K562 (cell line): Measurements from ENCODE around the gene NCKIPSD. TPM values are rescaled to one million over a fixed set of nuclear protein-coding genes. Genes with fewer than 3 reads are reported as not detected.

Experiments
- ATAC-seq: fragments of 200-7000 bp; cut with Tn5 transposase; 3 replicates; pipeline ENCODE4 v1.9.1; 2020; ENCODE audit warnings: moderate library complexity
- BruUV-seq: library from RNA; stranded (reverse); fragments of 400-500 nt; replicated peaks from 2 replicates; lab custom pipeline; 2021; lab: Mats Ljungman, UMichigan
- CTCF ChIA-PET: fragments of 300-600 bp; formaldehyde crosslinking; extraction: SDS; loops from one replicate; lab custom pipeline; 2021; ENCODE audit warnings: low intra/inter-chr PET ratio; lab: Yijun Ruan, JAX
- POLR2A ChIA-PET: fragments of 300-600, 350-650 bp; sonication (Branson Sonifier 250); formaldehyde crosslinking; extraction: SDS; loops from one replicate; lab custom pipeline; 2021; ENCODE audit warnings: antibody characterized with exemption, inconsistent platforms; lab: Yijun Ruan, JAX
- DNase-seq, 4 experiments: peaks; one replicate each; pipeline versions ENCODE4 v3.0.0 to v3.0.0-alpha.2; 2011 to 2018; ENCODE audit warnings: low spot score in 3 of 4, mixed read lengths in 3 of 4; ENCODE audit errors: extremely low read depth in 1 of 4
- FAIRE-seq: peaks from 2 replicates; lab custom pipeline; 2011; peaks lifted over from hg19 to GRCh38; lab: Jason Lieb, UNC
- H2AFZ ChIP-seq: 2 replicates; pipeline ENCODE4 v1.6.0; 2011; ENCODE audit warnings: low read depth, low read length, control low read depth, inconsistent platforms
- H3K27ac ChIP-seq: fragments of 200-600 bp; 3 replicates; pipeline ENCODE4 v1.8.0; 2011; ENCODE audit warnings: low read depth, mild to moderate bottlenecking, control low read depth, inconsistent platforms, low read length, moderate library complexity, mixed read lengths; ENCODE audit errors: extremely low read depth
- H3K27me3 ChIP-seq, 2 experiments: fragments of 300-600 bp in 1 of 2; 2 replicates in 1 of 2; 3 replicates in 1 of 2; pipeline versions ENCODE4 v1.6.0 to v1.8.0; 2011; ENCODE audit warnings: inconsistent platforms in 2 of 2, low read length in 2 of 2, mild to moderate bottlenecking in 1 of 2, mixed read lengths in 1 of 2, moderate library complexity in 1 of 2; ENCODE audit not compliant: control insufficient read depth in 2 of 2, insufficient read depth in 2 of 2
- H3K36me3 ChIP-seq: fragments of 300-600 bp; 3 replicates; pipeline ENCODE4 v1.8.0; 2011; ENCODE audit warnings: mild to moderate bottlenecking, low read length, inconsistent platforms; ENCODE audit not compliant: control insufficient read depth, insufficient read depth
- H3K4me1 ChIP-seq, 2 experiments: fragments of 200-600 bp in 1 of 2; replicated peaks in 1 of 2; 2 replicates in 1 of 2; 3 replicates in 1 of 2; pipeline versions ENCODE4 v1.5.1 to v1.8.0; 2011; ENCODE audit warnings: inconsistent platforms in 2 of 2, low read length in 2 of 2, mild to moderate bottlenecking in 1 of 2, mixed read lengths in 1 of 2, moderate library complexity in 1 of 2; ENCODE audit not compliant: control insufficient read depth in 2 of 2, insufficient read depth in 2 of 2
- H3K4me2 ChIP-seq: 2 replicates; pipeline ENCODE4 v1.6.1; 2011; ENCODE audit warnings: low read length, control low read depth, inconsistent platforms, mixed read lengths; ENCODE audit not compliant: insufficient read depth
- H3K4me3 ChIP-seq: fragments of 200-600 bp; sonication (generic), shearing (Covaris generic); 2 replicates; pipeline ENCODE4 v1.5.1; 2016; ENCODE audit warnings: control low read depth, inconsistent platforms
- H3K79me2 ChIP-seq: fragments of 200-600 bp; 3 replicates; pipeline ENCODE4 v1.8.0; 2011; ENCODE audit warnings: low read length, inconsistent platforms; ENCODE audit not compliant: control insufficient read depth, insufficient read depth
- H3K9ac ChIP-seq, 2 experiments: 2 replicates each; pipeline versions ENCODE4 v1.6.0 to v1.6.1; 2011; ENCODE audit warnings: low read depth in 2 of 2, low read length in 2 of 2, control low read depth in 1 of 2, inconsistent platforms in 1 of 2, mild to moderate bottlenecking in 1 of 2, mixed read lengths in 1 of 2; ENCODE audit not compliant: insufficient read depth in 1 of 2
- H3K9me1 ChIP-seq: one replicate; pipeline ENCODE4 v1.6.0; 2011; ENCODE audit warnings: inconsistent platforms, mild to moderate bottlenecking, low read length, moderate library complexity; ENCODE audit not compliant: control insufficient read depth, insufficient read depth
- H3K9me3 ChIP-seq: replicated peaks from 2 replicates; pipeline ENCODE4 v1.5.1; 2011; ENCODE audit warnings: low read depth, low read length, inconsistent platforms; ENCODE audit not compliant: control insufficient read depth, insufficient read depth
- H4K20me1 ChIP-seq: replicated peaks from 2 replicates; pipeline ENCODE4 v1.6.1; 2011; ENCODE audit warnings: low read length, inconsistent platforms, mixed read lengths; ENCODE audit not compliant: control insufficient read depth, insufficient read depth
- HMG20B ChIP-seq: fragments of 250-450 bp; sonication (Bioruptor Pico); IDR thresholded peaks from 2 replicates; pipeline ENCODE4 v1.5.0; 2021; ENCODE audit warnings: mild to moderate bottlenecking
- JUND ChIP-seq, 2 experiments: IDR thresholded peaks; 2 replicates in 1 of 2; 3 replicates in 1 of 2; pipeline ENCODE4 v1.6.1; 2011; ENCODE audit warnings: borderline replicate concordance in 2 of 2, low read depth in 2 of 2, low read length in 2 of 2, improper control_type of control experiment in 1 of 2, missing biosample characterization in 1 of 2, missing genetic modification characterization in 1 of 2, missing genetic modification reagents in 1 of 2
- KDM1A ChIP-seq, 2 experiments: fragments of 450-650 bp; IDR thresholded peaks; 2 replicates each; pipeline ENCODE4 v1.6.1; 2016; ENCODE audit warnings: mild to moderate bottlenecking in 2 of 2
- KHSRP ChIP-seq: fragments of 450-650 bp; IDR thresholded peaks from 2 replicates; pipeline ENCODE4 v1.6.1; 2017
- KLF10 ChIP-seq: fragments of 250-450 bp; sonication (Bioruptor Pico); IDR thresholded peaks from 2 replicates; pipeline ENCODE4 v1.6.1; 2021; ENCODE audit warnings: matching md5 sums
- MTA2 ChIP-seq: fragments of 450-650 bp; IDR thresholded peaks from 2 replicates; pipeline ENCODE4 v1.6.1; 2016; ENCODE audit warnings: low read depth
- NFIC ChIP-seq: fragments of 450-650 bp; IDR thresholded peaks from 2 replicates; pipeline ENCODE4 v1.6.1; 2017; ENCODE audit warnings: mild to moderate bottlenecking, inconsistent platforms
- PTRF ChIP-seq: fragments of 450-650 bp; IDR thresholded peaks from 2 replicates; pipeline ENCODE4 v1.6.1; 2016; ENCODE audit warnings: mild to moderate bottlenecking, missing genetic modification characterization, missing compliant biosample characterization
- RFX1 ChIP-seq: fragments of 450-650 bp; IDR thresholded peaks from 2 replicates; pipeline ENCODE4 v1.6.1; 2016; ENCODE audit warnings: mild to moderate bottlenecking, moderate library complexity
- SUPT5H ChIP-seq: fragments of 450-650 bp; IDR thresholded peaks from 2 replicates; pipeline ENCODE4 v1.6.1; 2016
- U2AF2 ChIP-seq: fragments of 200-400 bp; formaldehyde crosslinking; optimal IDR thresholded peaks from 2 replicates; pipeline ENCODE3; 2017; ENCODE audit warnings: low read depth, mild to moderate bottlenecking, low read length
- ZBTB12 ChIP-seq: fragments of 250-450 bp; sonication (Bioruptor Pico); IDR thresholded peaks from 2 replicates; pipeline ENCODE4 v1.4.0; 2020
- ZC3H4 ChIP-seq: sonication (generic); formaldehyde crosslinking; IDR thresholded peaks from 2 replicates; pipeline ENCODE4 v1.9.0; 2021; ENCODE audit warnings: missing genetic modification reagents, borderline replicate concordance
- ZSCAN32 ChIP-seq: fragments of 450-650 bp; formaldehyde crosslinking; IDR thresholded peaks from 2 replicates; pipeline ENCODE4 v1.4.0; 2020; ENCODE audit warnings: mild to moderate bottlenecking, moderate library complexity
- WGBS: fragments of 100-300 bp; shearing (Covaris generic); methylation state at CpG from one replicate; pipeline ENCODE4 v1.1.6; 2016; ENCODE audit warnings: low coverage, mixed read lengths; ENCODE audit not compliant: insufficient coverage; ENCODE audit errors: missing lambda C conversion rate; 5-methylcytosine and 5-hydroxymethylcytosine counted together
- in situ Hi-C: fragments of 300-500 bp; cut with MboI; formaldehyde crosslinking; loops from 4 replicates; pipeline ENCODE4 v1.15.0; 2018; ENCODE audit warnings: inconsistent platforms, mixed read lengths
- intact Hi-C: fragments of 100-400 bp; cut with micrococcal nuclease; formaldehyde crosslinking; loops from 2 replicates; pipeline ENCODE4 v1.14.2; 2022
- polyA plus RNA-seq, 8 experiments: library from polyadenylated mRNA; depleted of rRNA in 4 of 8; stranded (reverse) in 5 of 8; unstranded in 3 of 8; fragments of >200 nt; fragmentation: Nextera tagmentation in 2 of 8; fragmentation: Illumina TruSeq in 1 of 8; extraction: Ambion mirVana in 2 of 8; extraction: Trizol in 1 of 8; gene quantifications; 2 replicates each; pipeline versions ENCODE4 v1.2.1 to v1.2.3, GENCODE V29; 2011 to 2014; ENCODE audit warnings: inconsistent platforms in 1 of 8, missing spikeins in 1 of 8
- total RNA-seq, 7 experiments: library from RNA; depleted of rRNA in 6 of 7; stranded (reverse); fragments of >200 nt in 6 of 7; fragmentation: Illumina TruSeq in 2 of 7; extraction: Trizol in 2 of 7; gene quantifications; 2 replicates each; pipeline versions ENCODE4 v1.2.1 to v1.2.3, GENCODE V29; 2011 to 2021; ENCODE audit warnings: low replicate concordance in 1 of 7
- TF ChIP-seq, protein P1 (sequence below): IDR thresholded peaks from 2 replicates; pipeline ENCODE4 v1.6.1; 2016; ENCODE audit warnings: missing genetic modification characterization, missing compliant biosample characterization
- TF ChIP-seq, protein P2 (sequence below): fragments of 150-350 bp; conservative IDR thresholded peaks from 2 replicates; pipeline ENCODE4 v1.6.1; 2014; ENCODE audit warnings: low read length
- TF ChIP-seq, protein P3 (sequence below): fragments of 450-650 bp; formaldehyde crosslinking; IDR thresholded peaks from 2 replicates; pipeline ENCODE4 v1.4.0; 2020; ENCODE audit warnings: mild to moderate bottlenecking, moderate library complexity

NCKIPSD gene
- total and polyA plus RNA-seq, 9 of the 15 experiments (the other 6 are each of a cell fraction or from before 2014, with no cell fraction given), result 0.49 to 24.4 (median 12.3) TPM

DNA sequence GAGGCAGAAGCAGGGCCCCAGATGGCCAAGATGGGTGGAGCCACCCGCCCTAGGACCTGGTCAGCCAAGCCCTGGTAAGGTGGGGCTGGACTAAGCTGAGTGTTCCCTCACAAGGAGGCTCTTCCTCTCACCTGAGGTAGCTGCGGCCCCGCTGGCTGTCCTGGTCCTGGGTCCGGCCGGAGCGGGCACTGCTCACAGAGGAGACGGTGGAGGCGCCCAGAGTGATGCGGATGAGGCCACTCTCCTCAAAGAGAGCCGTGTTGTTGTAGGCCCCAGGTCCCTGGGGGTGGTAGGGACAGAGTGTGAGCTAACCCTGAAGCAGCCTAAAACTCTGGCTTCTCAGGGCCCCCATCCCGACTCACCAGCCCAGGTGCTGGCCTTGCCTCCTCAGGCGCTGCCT, 43.1 kb downstream of the NCKIPSD start:
- no peak for ATAC-seq
- Histone ChIP-seq H3K4me1 (peaks cover 0 to 21% of the 10 kb centered on the region in 2 experiments; a peak in 2 of 5 replicates), H4K20me1 (no peaks in the 10 kb centered on the region), H3K79me2 (no peaks in the 10 kb centered on the region), H3K4me2 (no peak overlapping the region), H2AFZ (no peak overlapping the region), H3K27ac (no peak overlapping the region), H3K4me3 (no peak overlapping the region), H3K9ac (no peak overlapping the region), H3K36me3 (no peaks in the 10 kb centered on the region), H3K27me3 (no peaks in the 10 kb centered on the region), H3K9me1 (no peaks in the 10 kb centered on the region), H3K9me3 (no peaks in the 10 kb centered on the region)
- WGBS, result 62% methylated on average over 7 of the region's 12 CpGs
- DNase-seq, result no peak
- CTCF ChIA-PET, result no interaction called here
- intact Hi-C loops (no loop called here), in situ Hi-C loops (no loop called here)
- FAIRE-seq, result no peak
- POLR2A ChIA-PET, result no interaction called here
- no TSS peak for BruUV-seq
- TF ChIP-seq U2AF2 (no peak), SUPT5H (no peak), HMG20B (CRISPR knock-in tag) (no peak), KDM1A (IDR thresholded peaks at IDR 0.05) (no peak), JUND (IDR thresholded peaks at IDR 0.05; ENCODE audit: borderline replicate concordance, low read depth, low read length) (no peak), JUND (tag; IDR thresholded peaks at IDR 0.05; ENCODE audit: borderline replicate concordance, low read depth, low read length) (no peak), ZBTB12 (CRISPR knock-in tag) (no peak), NFIC (no peak), ZC3H4 (CRISPR knock-in tag) (no peak), ZSCAN32 (CRISPR knock-in tag) (no peak), KHSRP (no peak), PTRF (tag) (no peak), RFX1 (no peak), MTA2 (no peak), KLF10 (CRISPR knock-in tag) (no peak)
- TF ChIP-seq, protein P1, sequence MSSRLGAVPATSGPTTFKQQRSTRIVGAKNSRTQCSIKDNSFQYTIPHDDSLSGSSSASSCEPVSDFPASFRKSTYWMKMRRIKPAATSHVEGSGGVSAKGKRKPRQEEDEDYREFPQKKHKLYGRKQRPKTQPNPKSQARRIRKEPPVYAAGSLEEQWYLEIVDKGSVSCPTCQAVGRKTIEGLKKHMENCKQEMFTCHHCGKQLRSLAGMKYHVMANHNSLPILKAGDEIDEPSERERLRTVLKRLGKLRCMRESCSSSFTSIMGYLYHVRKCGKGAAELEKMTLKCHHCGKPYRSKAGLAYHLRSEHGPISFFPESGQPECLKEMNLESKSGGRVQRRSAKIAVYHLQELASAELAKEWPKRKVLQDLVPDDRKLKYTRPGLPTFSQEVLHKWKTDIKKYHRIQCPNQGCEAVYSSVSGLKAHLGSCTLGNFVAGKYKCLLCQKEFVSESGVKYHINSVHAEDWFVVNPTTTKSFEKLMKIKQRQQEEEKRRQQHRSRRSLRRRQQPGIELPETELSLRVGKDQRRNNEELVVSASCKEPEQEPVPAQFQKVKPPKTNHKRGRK (tag), result no peak
- TF ChIP-seq, protein P2, sequence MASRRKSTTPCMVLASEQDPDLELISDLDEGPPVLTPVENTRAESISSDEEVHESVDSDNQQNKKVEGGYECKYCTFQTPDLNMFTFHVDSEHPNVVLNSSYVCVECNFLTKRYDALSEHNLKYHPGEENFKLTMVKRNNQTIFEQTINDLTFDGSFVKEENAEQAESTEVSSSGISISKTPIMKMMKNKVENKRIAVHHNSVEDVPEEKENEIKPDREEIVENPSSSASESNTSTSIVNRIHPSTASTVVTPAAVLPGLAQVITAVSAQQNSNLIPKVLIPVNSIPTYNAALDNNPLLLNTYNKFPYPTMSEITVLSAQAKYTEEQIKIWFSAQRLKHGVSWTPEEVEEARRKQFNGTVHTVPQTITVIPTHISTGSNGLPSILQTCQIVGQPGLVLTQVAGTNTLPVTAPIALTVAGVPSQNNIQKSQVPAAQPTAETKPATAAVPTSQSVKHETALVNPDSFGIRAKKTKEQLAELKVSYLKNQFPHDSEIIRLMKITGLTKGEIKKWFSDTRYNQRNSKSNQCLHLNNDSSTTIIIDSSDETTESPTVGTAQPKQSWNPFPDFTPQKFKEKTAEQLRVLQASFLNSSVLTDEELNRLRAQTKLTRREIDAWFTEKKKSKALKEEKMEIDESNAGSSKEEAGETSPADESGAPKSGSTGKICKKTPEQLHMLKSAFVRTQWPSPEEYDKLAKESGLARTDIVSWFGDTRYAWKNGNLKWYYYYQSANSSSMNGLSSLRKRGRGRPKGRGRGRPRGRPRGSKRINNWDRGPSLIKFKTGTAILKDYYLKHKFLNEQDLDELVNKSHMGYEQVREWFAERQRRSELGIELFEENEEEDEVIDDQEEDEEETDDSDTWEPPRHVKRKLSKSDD, result no peak
- TF ChIP-seq, protein P3, sequence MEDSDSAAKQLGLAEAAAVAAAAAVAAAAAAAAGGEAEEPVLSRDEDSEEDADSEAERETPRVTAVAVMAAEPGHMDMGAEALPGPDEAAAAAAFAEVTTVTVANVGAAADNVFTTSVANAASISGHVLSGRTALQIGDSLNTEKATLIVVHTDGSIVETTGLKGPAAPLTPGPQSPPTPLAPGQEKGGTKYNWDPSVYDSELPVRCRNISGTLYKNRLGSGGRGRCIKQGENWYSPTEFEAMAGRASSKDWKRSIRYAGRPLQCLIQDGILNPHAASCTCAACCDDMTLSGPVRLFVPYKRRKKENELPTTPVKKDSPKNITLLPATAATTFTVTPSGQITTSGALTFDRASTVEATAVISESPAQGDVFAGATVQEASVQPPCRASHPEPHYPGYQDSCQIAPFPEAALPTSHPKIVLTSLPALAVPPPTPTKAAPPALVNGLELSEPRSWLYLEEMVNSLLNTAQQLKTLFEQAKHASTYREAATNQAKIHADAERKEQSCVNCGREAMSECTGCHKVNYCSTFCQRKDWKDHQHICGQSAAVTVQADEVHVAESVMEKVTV, result no peak
